Stomach (tissue), 9 donors: ENCODE measurements around the gene IREB2. TPM values are rescaled to one million over a fixed set of nuclear protein-coding genes. Genes with fewer than 3 reads are reported as not detected.
A peak's percentile ranks its signal among the peaks of the same experiment; 100 is the strongest.

Experiments used
- DNase-seq, 2 donors: peaks; one replicate each; pipeline versions ENCODE4 v3.0.0 to v3.0.0-alpha.2; 2013 to 2019
- H3K27ac ChIP-seq, 5 donors: fragments of 200-600 bp in 4 of 5; sonication (generic) in 4 of 5; one replicate each; pipeline ENCODE4 v1.5.1; 2013 to 2019; ENCODE audit warnings: mild to moderate bottlenecking in 1 of 5, moderate library complexity in 1 of 5
- H3K27me3 ChIP-seq, 3 donors: fragments of 200-600 bp; sonication (generic); one replicate each; pipeline ENCODE4 v1.5.1; 2017 to 2019; ENCODE audit warnings: mixed run types in 1 of 3
- H3K36me3 ChIP-seq, 4 donors: fragments of 200-600 bp; sonication (generic); 1 replicate in 3 of 4; 2 replicates in 1 of 4; pipeline ENCODE4 v1.5.1; 2016 to 2019
- H3K4me1 ChIP-seq, 4 donors: fragments of 200-600 bp; sonication (generic); one replicate each; pipeline ENCODE4 v1.5.1; 2016 to 2019
- H3K4me3 ChIP-seq, 4 donors: fragments of 200-600 bp; sonication (generic) in 3 of 4; one replicate each; pipeline ENCODE4 v1.5.1; 2016 to 2019; ENCODE audit warnings: mild to moderate bottlenecking in 1 of 4
- H3K9me3 ChIP-seq, 4 donors: fragments of 200-600 bp; sonication (generic); one replicate each; pipeline ENCODE4 v1.5.1; 2016 to 2019
- EP300 ChIP-seq: sonication (generic); formaldehyde crosslinking; IDR thresholded peaks from one replicate; pipeline ENCODE4 v1.6.1; 2017; ENCODE audit warnings: antibody characterized with exemption
- POLR2A ChIP-seq, 4 donors: fragments of 450-650 bp; IDR thresholded peaks; one replicate each; pipeline ENCODE4 v1.6.1; 2016; ENCODE audit warnings: antibody characterized with exemption in 4 of 4, control low read depth in 2 of 4, mild to moderate bottlenecking in 1 of 4, moderate library complexity in 1 of 4
- POLR2AphosphoS5 ChIP-seq, 3 donors: sonication (generic); formaldehyde crosslinking; IDR thresholded peaks; one replicate each; pipeline ENCODE4 v1.6.1; 2016; ENCODE audit warnings: antibody characterized with exemption in 3 of 3
- WGBS, 5 donors: extraction: QIAGEN DNeasy Blood & Tissue Kit in 3 of 5; methylation state at CpG; one replicate each; pipeline versions ENCODE4 v1.1.5 to v1.1.7; 2013 to 2018; 5-methylcytosine and 5-hydroxymethylcytosine counted together
- intact Hi-C: fragments of 100-400 bp; cut with DNase I; formaldehyde crosslinking; loops from one replicate; pipeline ENCODE4 v1.15.1; 2023; ENCODE audit warnings: low total_unique reads
- polyA plus RNA-seq, 3 donors: library from polyadenylated mRNA; stranded (reverse); fragments of 200-250 nt; gene quantifications; one replicate each; pipeline ENCODE4 v1.2.3, GENCODE V29; 2013
- total RNA-seq, 5 donors: library from RNA; depleted of rRNA; stranded (reverse); fragments of >200 nt; gene quantifications; one replicate each; pipeline versions ENCODE4 v1.1.0 to v1.2.3, GENCODE V29; 2014 to 2016
- TF ChIP-seq, protein P1 (sequence below), 7 experiments: fragments of 450-650 bp in 4 of 7; fragments of 200-600 bp in 3 of 7; sonication (generic) in 3 of 7; IDR thresholded peaks; one replicate each; pipeline ENCODE4 v1.5.1; 2016 to 2019; ENCODE audit warnings: antibody characterized with exemption in 7 of 7, control low read depth in 2 of 7, mild to moderate bottlenecking in 1 of 7
- donor health status: healthy with polysubstance abuse.
- donor health status: Bipolar disorder and iron deficiency.
- donor health status: healthy.

The IREB2 gene
- total and polyA plus RNA-seq, 8 donors, result 7.0 to 248 (median 67.5) TPM

DNA sequence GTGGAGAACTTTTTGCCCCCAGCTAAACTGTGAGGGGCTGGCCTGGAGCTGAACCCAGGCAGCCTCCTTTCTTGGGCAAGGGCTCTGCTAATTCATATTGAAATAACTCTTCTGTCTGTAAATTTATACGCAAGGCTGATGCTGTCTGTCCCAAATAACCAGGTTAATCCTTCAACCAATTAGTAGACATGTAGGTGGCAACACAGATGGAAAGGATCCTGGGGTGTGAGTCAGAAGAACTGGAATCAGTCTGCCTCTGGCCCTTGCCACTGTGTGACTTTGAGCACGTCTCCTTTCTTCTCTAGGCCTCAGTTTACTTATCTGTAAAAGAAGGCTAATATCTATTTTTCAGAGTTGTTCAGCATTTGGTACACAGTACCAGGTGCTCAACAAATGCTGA, 48.3 kb upstream of the IREB2 start:
- no peaks in the 10 kb centered on the region for H3K4me1 ChIP-seq
- H3K36me3 ChIP-seq, result no peaks in the 10 kb centered on the region
- 80 to 94% (median 88%) methylated on average over 2 of the region's 2 CpGs for WGBS, 5 donors
- no peak for DNase-seq
- peaks cover 0 to 18% (median 3%) of the 10 kb centered on the region in 3 donors for H3K27me3 ChIP-seq
- no peak overlapping the region for H3K4me3 ChIP-seq
- intact Hi-C loops, result no loop called here
- H3K27ac ChIP-seq, result no peak overlapping the region
- TF ChIP-seq EP300, result no peak
- no peak for TF ChIP-seq POLR2AphosphoS5 (IDR thresholded peaks at IDR 0.05)
- TF ChIP-seq, protein P1, sequence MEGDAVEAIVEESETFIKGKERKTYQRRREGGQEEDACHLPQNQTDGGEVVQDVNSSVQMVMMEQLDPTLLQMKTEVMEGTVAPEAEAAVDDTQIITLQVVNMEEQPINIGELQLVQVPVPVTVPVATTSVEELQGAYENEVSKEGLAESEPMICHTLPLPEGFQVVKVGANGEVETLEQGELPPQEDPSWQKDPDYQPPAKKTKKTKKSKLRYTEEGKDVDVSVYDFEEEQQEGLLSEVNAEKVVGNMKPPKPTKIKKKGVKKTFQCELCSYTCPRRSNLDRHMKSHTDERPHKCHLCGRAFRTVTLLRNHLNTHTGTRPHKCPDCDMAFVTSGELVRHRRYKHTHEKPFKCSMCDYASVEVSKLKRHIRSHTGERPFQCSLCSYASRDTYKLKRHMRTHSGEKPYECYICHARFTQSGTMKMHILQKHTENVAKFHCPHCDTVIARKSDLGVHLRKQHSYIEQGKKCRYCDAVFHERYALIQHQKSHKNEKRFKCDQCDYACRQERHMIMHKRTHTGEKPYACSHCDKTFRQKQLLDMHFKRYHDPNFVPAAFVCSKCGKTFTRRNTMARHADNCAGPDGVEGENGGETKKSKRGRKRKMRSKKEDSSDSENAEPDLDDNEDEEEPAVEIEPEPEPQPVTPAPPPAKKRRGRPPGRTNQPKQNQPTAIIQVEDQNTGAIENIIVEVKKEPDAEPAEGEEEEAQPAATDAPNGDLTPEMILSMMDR (IDR thresholded peaks at IDR 0.05), result no peak
- no peak for TF ChIP-seq POLR2A (IDR thresholded peaks at IDR 0.05)
- no peaks in the 10 kb centered on the region for H3K9me3 ChIP-seq

DNA sequence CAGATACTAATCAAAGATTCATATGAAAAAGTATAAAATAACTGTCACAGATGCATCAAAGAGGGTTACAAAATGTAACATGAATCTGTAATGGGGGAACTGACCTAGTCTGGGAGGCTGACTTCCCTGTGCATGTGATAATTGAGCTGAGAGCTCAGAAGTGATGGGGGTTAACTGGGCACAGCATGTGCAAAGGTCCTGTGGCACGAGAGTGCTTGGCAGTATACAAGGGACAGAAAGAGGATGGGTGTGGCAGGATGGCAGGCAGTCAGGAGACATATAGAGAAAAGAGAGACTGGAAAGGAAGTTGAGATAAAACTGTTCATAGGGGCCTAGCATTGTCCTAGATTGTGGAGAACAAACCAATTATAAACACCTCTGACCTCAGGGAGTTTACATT, 47.8 kb upstream of the IREB2 start:
- Histone ChIP-seq H3K4me1 (no peaks in the 10 kb centered on the region), H3K36me3 (no peaks in the 10 kb centered on the region), H3K4me3 (no peak overlapping the region), H3K27me3 (peaks cover 0 to 13% (median 0%) of the 10 kb centered on the region in 3 donors), H3K27ac (no peak overlapping the region), H3K9me3 (no peaks in the 10 kb centered on the region)
- TF ChIP-seq, protein P1 (IDR thresholded peaks at IDR 0.05), result no peak
- TF ChIP-seq POLR2AphosphoS5 (IDR thresholded peaks at IDR 0.05), result no peak
- no peak for TF ChIP-seq EP300
- no peak for TF ChIP-seq POLR2A (IDR thresholded peaks at IDR 0.05)
- intact Hi-C loops, result no loop called here
- DNase-seq, result peak in 1 of 2 donors; percentile 1
- 64 to 90% (median 77%) methylated on average over 1 of the region's 1 CpG for WGBS, 5 donors

DNA sequence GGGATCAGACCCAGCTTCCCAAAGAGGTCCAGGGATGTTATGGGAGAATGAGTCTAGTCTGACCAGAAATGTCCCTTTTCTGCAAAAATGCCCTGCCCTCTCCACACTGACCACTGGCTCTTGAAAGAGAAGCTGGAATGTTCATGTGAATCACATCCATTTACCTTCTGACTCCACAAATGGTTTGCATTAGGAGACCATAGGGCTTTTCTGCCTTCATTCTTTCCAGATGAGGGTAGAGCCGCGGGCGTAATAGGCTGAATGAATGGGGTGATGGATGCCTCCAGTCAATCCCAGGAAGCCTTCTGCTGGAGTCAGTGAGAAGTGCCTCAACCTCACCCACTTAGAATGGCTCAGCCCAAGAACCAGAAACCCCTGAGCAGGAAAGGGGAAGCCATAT, 47.2 kb upstream of the IREB2 start:
- Histone ChIP-seq H3K27me3 (peaks cover 0 to 10% (median 0%) of the 10 kb centered on the region in 3 donors), H3K9me3 (no peaks in the 10 kb centered on the region), H3K4me1 (no peaks in the 10 kb centered on the region), H3K36me3 (no peaks in the 10 kb centered on the region), H3K27ac (no peak overlapping the region), H3K4me3 (no peak overlapping the region)
- intact Hi-C loops, result no loop called here
- no peak for TF ChIP-seq POLR2A (IDR thresholded peaks at IDR 0.05)
- TF ChIP-seq POLR2AphosphoS5 (IDR thresholded peaks at IDR 0.05), result no peak
- no peak for TF ChIP-seq EP300
- TF ChIP-seq, protein P1 (IDR thresholded peaks at IDR 0.05), result no peak
- peak in 1 of 2 donors; percentile 1 for DNase-seq
- 81 to 90% (median 89%) methylated on average over 3 of the region's 3 CpGs for WGBS, 5 donors

DNA sequence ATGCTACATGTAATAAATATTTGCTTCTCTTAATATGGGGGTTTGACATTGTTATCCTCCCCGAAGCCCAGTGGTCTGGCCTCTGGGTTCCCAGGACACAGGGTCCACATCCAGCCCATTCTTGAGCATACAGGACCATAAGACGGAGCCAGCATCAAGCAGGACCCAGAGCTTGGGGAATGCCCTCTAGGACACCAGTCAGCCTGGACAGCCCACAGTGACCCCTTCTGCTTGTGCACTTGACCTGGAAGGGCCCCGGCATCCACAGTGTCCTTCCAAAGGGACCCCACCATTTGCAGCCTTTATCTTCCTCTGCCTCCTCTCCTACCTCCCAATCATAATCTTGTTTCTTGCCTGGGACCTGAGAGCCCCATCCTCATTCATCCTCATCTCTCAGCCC, 46.2 kb upstream of the IREB2 start:
- Histone ChIP-seq H3K9me3 (no peaks in the 10 kb centered on the region), H3K27me3 (peaks cover 0 to 10% (median 0%) of the 10 kb centered on the region in 3 donors), H3K27ac (no peak overlapping the region), H3K36me3 (no peaks in the 10 kb centered on the region), H3K4me3 (no peak overlapping the region), H3K4me1 (peaks cover 0 to 6% (median 2%) of the 10 kb centered on the region in 4 donors)
- TF ChIP-seq, protein P1 (IDR thresholded peaks at IDR 0.05), result no peak
- TF ChIP-seq EP300 (no peak), POLR2AphosphoS5 (IDR thresholded peaks at IDR 0.05) (no peak), POLR2A (IDR thresholded peaks at IDR 0.05) (no peak)
- intact Hi-C loops, result no loop called here
- DNase-seq, result no peak
- WGBS, 5 donors, result 89 to 97% (median 96%) methylated on average over 3 of the region's 3 CpGs
